SKM-1 (cell line): Measurements from ENCODE around the gene SBK3.

ENCODE experiments used
- DNase-seq: peaks from one replicate; lab custom pipeline; 2025; ENCODE audit not compliant: unreplicated experiment; lab: John Stamatoyannopoulos, UW

Gene SBK3

GRCh38 chr19:55491546-55492360, 53.6 kb downstream of the SBK3 start:
- DNase-seq = no peak
